ENCODE measurements around the gene WDR35. TPM values are rescaled to one million over a fixed set of nuclear protein-coding genes. Genes with fewer than 3 reads are reported as not detected.

Gene WDR35
- total and polyA plus RNA-seq, 4 donors, result 0.97 to 3.8 (median 1.6) TPM

- H3K4me3 ChIP-seq (ENCODE audit: low read depth in 1 of 3, low read length in 3 of 3), result no peak overlapping the region
- H3K4me1 ChIP-seq (ENCODE audit: control insufficient read depth in 4 of 4, insufficient read depth in 4 of 4, low read length in 3 of 4), result peaks cover 0 to 5% (median 1%) of the 10 kb centered on the region in 4 donors
- TF ChIP-seq JUND (IDR thresholded peaks at IDR 0.05) (no peak), FOXA1 (IDR thresholded peaks at IDR 0.05) (no peak), FOXA2 (IDR thresholded peaks at IDR 0.05) (no peak), YY1 (IDR thresholded peaks at IDR 0.05) (no peak), RXRA (IDR thresholded peaks at IDR 0.05) (no peak), SP1 (IDR thresholded peaks at IDR 0.05) (no peak), NR2F2 (IDR thresholded peaks at IDR 0.05) (no peak), GABPA (IDR thresholded peaks at IDR 0.05 in 1 of 2, conservative IDR thresholded peaks at IDR 0.05 in 1 of 2) (no peak), CTCF (IDR thresholded peaks at IDR 0.05; ENCODE audit: low read depth, low read length, missing input control) (no peak), EGR1 (IDR thresholded peaks at IDR 0.05; ENCODE audit: low read depth in 2 of 2) (no peak), TAF1 (conservative IDR thresholded peaks at IDR 0.05) (no peak), HNF4A (conservative IDR thresholded peaks at IDR 0.05) (no peak), ATF3 (IDR thresholded peaks at IDR 0.05) (no peak), HNF4G (IDR thresholded peaks at IDR 0.05) (no peak), RAD21 (IDR thresholded peaks at IDR 0.05) (no peak), MAX (IDR thresholded peaks at IDR 0.05) (no peak)
- TF ChIP-seq, protein P1, sequence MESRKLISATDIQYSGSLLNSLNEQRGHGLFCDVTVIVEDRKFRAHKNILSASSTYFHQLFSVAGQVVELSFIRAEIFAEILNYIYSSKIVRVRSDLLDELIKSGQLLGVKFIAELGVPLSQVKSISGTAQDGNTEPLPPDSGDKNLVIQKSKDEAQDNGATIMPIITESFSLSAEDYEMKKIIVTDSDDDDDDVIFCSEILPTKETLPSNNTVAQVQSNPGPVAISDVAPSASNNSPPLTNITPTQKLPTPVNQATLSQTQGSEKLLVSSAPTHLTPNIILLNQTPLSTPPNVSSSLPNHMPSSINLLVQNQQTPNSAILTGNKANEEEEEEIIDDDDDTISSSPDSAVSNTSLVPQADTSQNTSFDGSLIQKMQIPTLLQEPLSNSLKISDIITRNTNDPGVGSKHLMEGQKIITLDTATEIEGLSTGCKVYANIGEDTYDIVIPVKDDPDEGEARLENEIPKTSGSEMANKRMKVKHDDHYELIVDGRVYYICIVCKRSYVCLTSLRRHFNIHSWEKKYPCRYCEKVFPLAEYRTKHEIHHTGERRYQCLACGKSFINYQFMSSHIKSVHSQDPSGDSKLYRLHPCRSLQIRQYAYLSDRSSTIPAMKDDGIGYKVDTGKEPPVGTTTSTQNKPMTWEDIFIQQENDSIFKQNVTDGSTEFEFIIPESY (IDR thresholded peaks at IDR 0.05), result no peak
- TF ChIP-seq, protein P2, sequence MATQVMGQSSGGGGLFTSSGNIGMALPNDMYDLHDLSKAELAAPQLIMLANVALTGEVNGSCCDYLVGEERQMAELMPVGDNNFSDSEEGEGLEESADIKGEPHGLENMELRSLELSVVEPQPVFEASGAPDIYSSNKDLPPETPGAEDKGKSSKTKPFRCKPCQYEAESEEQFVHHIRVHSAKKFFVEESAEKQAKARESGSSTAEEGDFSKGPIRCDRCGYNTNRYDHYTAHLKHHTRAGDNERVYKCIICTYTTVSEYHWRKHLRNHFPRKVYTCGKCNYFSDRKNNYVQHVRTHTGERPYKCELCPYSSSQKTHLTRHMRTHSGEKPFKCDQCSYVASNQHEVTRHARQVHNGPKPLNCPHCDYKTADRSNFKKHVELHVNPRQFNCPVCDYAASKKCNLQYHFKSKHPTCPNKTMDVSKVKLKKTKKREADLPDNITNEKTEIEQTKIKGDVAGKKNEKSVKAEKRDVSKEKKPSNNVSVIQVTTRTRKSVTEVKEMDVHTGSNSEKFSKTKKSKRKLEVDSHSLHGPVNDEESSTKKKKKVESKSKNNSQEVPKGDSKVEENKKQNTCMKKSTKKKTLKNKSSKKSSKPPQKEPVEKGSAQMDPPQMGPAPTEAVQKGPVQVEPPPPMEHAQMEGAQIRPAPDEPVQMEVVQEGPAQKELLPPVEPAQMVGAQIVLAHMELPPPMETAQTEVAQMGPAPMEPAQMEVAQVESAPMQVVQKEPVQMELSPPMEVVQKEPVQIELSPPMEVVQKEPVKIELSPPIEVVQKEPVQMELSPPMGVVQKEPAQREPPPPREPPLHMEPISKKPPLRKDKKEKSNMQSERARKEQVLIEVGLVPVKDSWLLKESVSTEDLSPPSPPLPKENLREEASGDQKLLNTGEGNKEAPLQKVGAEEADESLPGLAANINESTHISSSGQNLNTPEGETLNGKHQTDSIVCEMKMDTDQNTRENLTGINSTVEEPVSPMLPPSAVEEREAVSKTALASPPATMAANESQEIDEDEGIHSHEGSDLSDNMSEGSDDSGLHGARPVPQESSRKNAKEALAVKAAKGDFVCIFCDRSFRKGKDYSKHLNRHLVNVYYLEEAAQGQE (IDR thresholded peaks at IDR 0.05), result no peak
- no peaks in the 10 kb centered on the region for H3K36me3 ChIP-seq (ENCODE audit: control insufficient read depth in 4 of 4, insufficient read depth in 3 of 4, low read depth in 1 of 4, low read length in 3 of 4)
- WGBS, result 95% methylated on average over 3 of the region's 3 CpGs
- H3K27ac ChIP-seq (ENCODE audit: low read depth in 1 of 2, low read length in 2 of 2), result no peak overlapping the region
- no peaks in the 10 kb centered on the region for H3K9me3 ChIP-seq (ENCODE audit: control insufficient read depth in 4 of 4, low read length in 3 of 4)
- no peaks in the 10 kb centered on the region for H3K27me3 ChIP-seq (ENCODE audit: control insufficient read depth in 4 of 4, insufficient read depth in 4 of 4, low read length in 3 of 4)
- no peak for DNase-seq (ENCODE audit: low spot score)
- no peak overlapping the region for H3K9ac ChIP-seq (ENCODE audit: low read depth in 1 of 2, low read length in 2 of 2)
Observed at GRCh38 chr2:20021405-20022009, 31.6 kb upstream of the WDR35 start.
